ENCODE measurements around the gene SERINC5.
A peak's percentile ranks its signal among the peaks of the same experiment; 100 is the strongest.
"Not testable (repeated sequence)": the region's sequence is repeated elsewhere in the genome, so short reads cannot be mapped to it uniquely, and the experiment has no call there.

The SERINC5 gene

GRCh38 chr5:80225189-80225933 is 30.5 kb downstream of the SERINC5 start:
- no peak for FAIRE-seq

GRCh38 chr5:80223561-80223960 is 32.3 kb downstream of the SERINC5 start:
- no peak for FAIRE-seq

- FAIRE-seq: no peak
Observed at GRCh38 chr5:80220245-80220897, 35.5 kb downstream of the SERINC5 start.

- no peak for FAIRE-seq
Observed at GRCh38 chr5:80219391-80219790, 36.5 kb downstream of the SERINC5 start.

GRCh38 chr5:80217667-80218066 is 38.2 kb downstream of the SERINC5 start:
- FAIRE-seq: no peak

- FAIRE-seq: peak; percentile 95
Observed at GRCh38 chr5:80216753-80217596, 38.9 kb downstream of the SERINC5 start.

GRCh38 chr5:80216096-80216495 is 39.8 kb downstream of the SERINC5 start:
- no peak for FAIRE-seq

GRCh38 chr5:80215523-80215922 is 40.3 kb downstream of the SERINC5 start:
- no peak for FAIRE-seq

- no peak for FAIRE-seq
Observed at GRCh38 chr5:80213466-80213865, 42.4 kb downstream of the SERINC5 start.

GRCh38 chr5:80212171-80212667 is 43.6 kb downstream of the SERINC5 start:
- FAIRE-seq: no peak

GRCh38 chr5:80211327-80211726 is 44.5 kb downstream of the SERINC5 start:
- FAIRE-seq: no peak

- FAIRE-seq: no peak
Observed at GRCh38 chr5:80210014-80210413, 45.8 kb downstream of the SERINC5 start.

- no peak for FAIRE-seq
Observed at GRCh38 chr5:80208381-80208780, 47.5 kb downstream of the SERINC5 start.

- FAIRE-seq: no peak
Observed at GRCh38 chr5:80207832-80208231, 48.0 kb downstream of the SERINC5 start.

GRCh38 chr5:80206282-80206681 is 49.6 kb downstream of the SERINC5 start:
- no peak for FAIRE-seq

GRCh38 chr5:80205846-80206245 is 50.0 kb downstream of the SERINC5 start:
- no peak for FAIRE-seq

- FAIRE-seq: no peak
Observed at GRCh38 chr5:80204808-80205614, 50.8 kb downstream of the SERINC5 start.

GRCh38 chr5:80201763-80202162 is 54.1 kb downstream of the SERINC5 start:
- not testable (repeated sequence) for FAIRE-seq

GRCh38 chr5:80198920-80199319 is 56.9 kb downstream of the SERINC5 start:
- FAIRE-seq: no peak

- FAIRE-seq: no peak
Observed at GRCh38 chr5:80198399-80198798, 57.4 kb downstream of the SERINC5 start.

GRCh38 chr5:80195837-80196400 is 59.9 kb downstream of the SERINC5 start:
- FAIRE-seq: no peak

GRCh38 chr5:80194468-80194867 is 61.4 kb downstream of the SERINC5 start:
- FAIRE-seq: no peak
